SJCRH30 (cell line): Measurements from ENCODE around the gene USP8. TPM values are rescaled to one million over a fixed set of nuclear protein-coding genes. Genes with fewer than 3 reads are reported as not detected.

Source experiments
- DNase-seq, 2 experiments: peaks; one replicate each; pipeline ENCODE4 v3.0.0-alpha.2; 2015 to 2020
- H3K27ac ChIP-seq: fragments of 250-450 bp; sonication (Bioruptor Pico); 2 replicates; pipeline ENCODE4 v1.5.1; 2020; ENCODE audit warnings: mild to moderate bottlenecking, moderate library complexity
- H3K27me3 ChIP-seq: fragments of 250-450 bp; sonication (Bioruptor Pico); 2 replicates; pipeline ENCODE4 v1.5.1; 2020; ENCODE audit warnings: mild to moderate bottlenecking, moderate library complexity
- H3K36me3 ChIP-seq: fragments of 250-450 bp; sonication (Bioruptor Pico); 2 replicates; pipeline ENCODE4 v1.5.1; 2020; ENCODE audit warnings: mild to moderate bottlenecking, moderate library complexity
- H3K4me1 ChIP-seq: fragments of 250-450 bp; sonication (Bioruptor Pico); 2 replicates; pipeline ENCODE4 v1.5.1; 2020; ENCODE audit warnings: mild to moderate bottlenecking, moderate library complexity
- H3K4me3 ChIP-seq: fragments of 250-450 bp; sonication (Bioruptor Pico); 2 replicates; pipeline ENCODE4 v1.5.1; 2020; ENCODE audit warnings: mild to moderate bottlenecking, moderate library complexity
- H3K9me3 ChIP-seq: fragments of 250-450 bp; sonication (Bioruptor Pico); replicated peaks from 2 replicates; pipeline ENCODE4 v1.5.1; 2020; ENCODE audit warnings: mild to moderate bottlenecking, moderate library complexity
- total RNA-seq: library from RNA; depleted of rRNA; stranded (reverse); fragments of >200 nt; shearing (Covaris generic); gene quantifications from 2 replicates; pipeline ENCODE4 v1.2.3, GENCODE V29; 2014; rRNA removed

USP8 gene
- total RNA-seq, 1 experiment from 2014 or later = 46.3 TPM

- DNase-seq = no peak
These were observed 120.2 kb downstream of the USP8 start for GRCh38 chr15:50544368-50544767.

GRCh38 chr15:50546566-50546965 is 122.4 kb downstream of the USP8 start, which contains the start of gene USP50:
Gene USP50, minus strand, starts transcription at chr15:50546666. Its CDS starts 141 bp downstream, at chr15:50546525.
- H3K4me3 ChIP-seq = no peak within 1 kb of the TSS
- H3K27ac ChIP-seq = no peak within 1 kb of the TSS
- no peaks in the 10 kb centered on the region for H3K9me3 ChIP-seq
- DNase-seq = no peak
- H3K36me3 ChIP-seq = no peaks in the 10 kb centered on the region
- no peaks in the 10 kb centered on the region for H3K27me3 ChIP-seq
- H3K4me1 ChIP-seq = no peaks in the 10 kb centered on the region

More at GRCh38 chr15:50544368-50544767, 120.2 kb downstream of the USP8 start:
- H3K36me3 ChIP-seq = no peaks in the 10 kb centered on the region
- H3K27ac ChIP-seq = no peak overlapping the region
- no peaks in the 10 kb centered on the region for H3K4me1 ChIP-seq
- H3K4me3 ChIP-seq = no peak overlapping the region
- H3K27me3 ChIP-seq = no peaks in the 10 kb centered on the region
- no peaks in the 10 kb centered on the region for H3K9me3 ChIP-seq

GRCh38 chr15:50549326-50549725 is 125.1 kb downstream of the USP8 start:
- H3K36me3 ChIP-seq = no peaks in the 10 kb centered on the region

GRCh38 chr15:50552238-50552637 is 128.0 kb downstream of the USP8 start:
- H3K27ac ChIP-seq = no peak overlapping the region
- no peaks in the 10 kb centered on the region for H3K9me3 ChIP-seq
- DNase-seq = no peak
- no peaks in the 10 kb centered on the region for H3K27me3 ChIP-seq
- H3K4me3 ChIP-seq = no peak overlapping the region
- H3K4me1 ChIP-seq = no peaks in the 10 kb centered on the region
- no peaks in the 10 kb centered on the region for H3K36me3 ChIP-seq

More at GRCh38 chr15:50549326-50549725, 125.1 kb downstream of the USP8 start:
- H3K27me3 ChIP-seq = no peaks in the 10 kb centered on the region
- no peaks in the 10 kb centered on the region for H3K9me3 ChIP-seq
- DNase-seq = no peak
- no peak overlapping the region for H3K27ac ChIP-seq
- no peaks in the 10 kb centered on the region for H3K4me1 ChIP-seq
- no peak overlapping the region for H3K4me3 ChIP-seq

GRCh38 chr15:50556642-50557371 is 132.6 kb downstream of the USP8 start:
- no peaks in the 10 kb centered on the region for H3K27me3 ChIP-seq
- no peaks in the 10 kb centered on the region for H3K4me1 ChIP-seq
- no peak for DNase-seq
- no peak overlapping the region for H3K27ac ChIP-seq
- H3K4me3 ChIP-seq = no peak overlapping the region
- no peaks in the 10 kb centered on the region for H3K9me3 ChIP-seq
- H3K36me3 ChIP-seq = peaks cover 8% of the 10 kb centered on the region; the same call in 1 of the 2 replicates

GRCh38 chr15:50558012-50558411 is 133.8 kb downstream of the USP8 start:
- H3K36me3 ChIP-seq = peaks cover 8% of the 10 kb centered on the region; the same call in 1 of the 2 replicates
- no peaks in the 10 kb centered on the region for H3K27me3 ChIP-seq
- no peak overlapping the region for H3K4me3 ChIP-seq
- no peak overlapping the region for H3K27ac ChIP-seq
- DNase-seq = no peak
- no peaks in the 10 kb centered on the region for H3K9me3 ChIP-seq
- H3K4me1 ChIP-seq = no peaks in the 10 kb centered on the region

GRCh38 chr15:50562735-50563640 is 138.8 kb downstream of the USP8 start:
- Histone ChIP-seq H3K27ac (no peak overlapping the region), H3K9me3 (no peaks in the 10 kb centered on the region), H3K4me1 (no peaks in the 10 kb centered on the region), H3K27me3 (no peaks in the 10 kb centered on the region), H3K36me3 (peaks cover 19% of the 10 kb centered on the region), H3K4me3 (no peak overlapping the region)
- no peak for DNase-seq

GRCh38 chr15:50563756-50564155 is 139.6 kb downstream of the USP8 start:
- Histone ChIP-seq H3K27me3 (no peaks in the 10 kb centered on the region), H3K9me3 (no peaks in the 10 kb centered on the region), H3K4me3 (no peak overlapping the region), H3K27ac (no peak overlapping the region), H3K4me1 (no peaks in the 10 kb centered on the region), H3K36me3 (peaks cover 19% of the 10 kb centered on the region)
- DNase-seq = no peak

Other genes with a start within 250 kb of the USP8 start
- gene SLC27A2, start 242.2 kb upstream of the USP8 start, total RNA-seq = not detected in 2 replicates
- not detected in 2 replicates for gene HDC, start 158.7 kb upstream of the USP8 start, total RNA-seq
- gene GABPB1, start 69.2 kb upstream of the USP8 start, total RNA-seq = 41.3 and 41.4 TPM in 2 replicates
- gene USP50, start 122.3 kb downstream of the USP8 start, total RNA-seq = not detected in 2 replicates